ENCODE results near the gene SLC66A1.
A peak's percentile ranks its signal among the peaks of the same experiment; 100 is the strongest.
"Not testable (repeated sequence)": the region's sequence is repeated elsewhere in the genome, so short reads cannot be mapped to it uniquely, and the experiment has no call there.

The SLC66A1 gene

DNA sequence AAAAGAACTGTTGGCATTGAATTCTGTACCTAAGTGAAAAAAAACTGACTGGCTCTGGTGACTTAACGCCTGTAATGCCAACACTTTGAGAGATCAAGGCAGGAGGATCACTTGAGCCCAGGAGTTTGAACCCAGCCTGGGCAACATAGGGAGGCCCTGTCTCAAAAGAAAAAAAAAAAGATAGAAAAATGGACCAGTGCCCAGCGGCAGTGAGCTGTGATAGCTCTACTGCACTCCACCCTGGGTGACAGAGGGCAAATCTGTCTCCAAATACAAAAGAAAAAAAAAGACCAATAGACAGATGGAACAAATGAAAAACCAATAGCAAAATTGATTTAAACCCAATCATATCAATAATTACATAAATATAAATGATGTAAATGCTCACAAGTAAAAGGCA is 22.9 kb upstream of the SLC66A1 start:
- Histone ChIP-seq H2BK5ac (ENCODE audit: low read depth, low read length, poor library complexity, severe bottlenecking) (no peak overlapping the region), H3K9ac (ENCODE audit: low read length) (peak overlapping the region; percentile 48), H3K4me1 (ENCODE audit: control insufficient read depth, insufficient read depth, low read depth, low read length) (peaks cover 8% of the 10 kb centered on the region), H2BK12ac (ENCODE audit: low read length in 2 of 2) (no peak overlapping the region), H3K4me2 (ENCODE audit: low read length, poor library complexity, severe bottlenecking) (peak overlapping the region; percentile 48), H3K18ac (ENCODE audit: low read depth in 1 of 2, low read length in 2 of 2) (no peak overlapping the region), H3K4me3 (ENCODE audit: insufficient read depth in 1 of 2, low read depth in 1 of 2, low read length in 2 of 2) (peak overlapping the region in 1 of 2 experiments; percentile 75), H2AFZ (ENCODE audit: low read depth, low read length) (no peak overlapping the region), H4K91ac (ENCODE audit: low read length) (no peak overlapping the region), H3K27ac (ENCODE audit: low read length, poor library complexity, severe bottlenecking) (no peak overlapping the region), H3K9me3 (ENCODE audit: control insufficient read depth, low read length) (peaks cover 18% of the 10 kb centered on the region), H3K36me3 (ENCODE audit: control insufficient read depth in 1 of 2, insufficient read depth in 2 of 2, low read depth in 1 of 2, low read length in 2 of 2) (peaks cover 5 to 20% of the 10 kb centered on the region in 2 experiments), H3K23ac (ENCODE audit: low read length in 2 of 2) (no peak overlapping the region), H3K14ac (ENCODE audit: low read length in 2 of 2) (no peak overlapping the region), H4K8ac (ENCODE audit: low read length) (no peak overlapping the region), H3K4ac (ENCODE audit: low read depth in 1 of 2, low read length in 2 of 2) (no peak overlapping the region), H2BK15ac (ENCODE audit: low read depth, poor library complexity, severe bottlenecking) (no peak overlapping the region), H2AK5ac (ENCODE audit: low read length, severe bottlenecking) (no peak overlapping the region), H2BK120ac (ENCODE audit: low read depth, low read length) (no peak overlapping the region), H3K79me1 (replicated peaks; ENCODE audit: low read length, poor library complexity, severe bottlenecking) (no peaks in the 10 kb centered on the region), H3K27me3 (ENCODE audit: control insufficient read depth in 1 of 2, insufficient read depth in 1 of 2, low read length in 2 of 2) (no peaks in the 10 kb centered on the region)
- 58% methylated on average over 2 of the region's 2 CpGs for WGBS
- no peak for DNase-seq

DNA sequence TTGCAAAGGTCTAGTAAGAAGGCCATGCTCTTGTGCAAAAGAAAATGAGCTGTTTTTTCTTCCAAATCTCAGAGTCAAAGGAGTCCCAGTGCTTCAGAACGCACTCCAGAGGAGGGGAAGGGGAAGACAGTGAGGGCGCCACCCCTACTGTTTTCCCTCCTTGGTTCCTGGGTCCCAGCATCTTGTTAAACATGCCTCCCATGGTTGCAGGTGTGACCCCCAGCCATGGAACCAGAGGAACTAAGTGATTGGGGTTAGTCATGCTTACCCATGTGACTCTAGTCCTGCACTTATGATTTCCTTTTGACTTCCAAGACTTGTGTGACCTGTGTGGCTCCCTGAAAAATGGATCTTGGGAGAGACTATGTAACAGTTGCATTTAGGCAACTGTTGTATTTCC is 17.5 kb upstream of the SLC66A1 start:
- 91% methylated on average over 1 of the region's 2 CpGs for WGBS
- H3K27me3 ChIP-seq (ENCODE audit: control insufficient read depth in 1 of 2, insufficient read depth in 1 of 2, low read length in 2 of 2), result no peaks in the 10 kb centered on the region
- no peak overlapping the region for H2BK120ac ChIP-seq (ENCODE audit: low read depth, low read length)
- peaks cover 35% of the 10 kb centered on the region for H3K9me3 ChIP-seq (ENCODE audit: control insufficient read depth, low read length)
- H3K4me2 ChIP-seq (ENCODE audit: low read length, poor library complexity, severe bottlenecking), result no peak overlapping the region
- no peak overlapping the region for H2BK12ac ChIP-seq (ENCODE audit: low read length in 2 of 2)
- no peak overlapping the region for H3K27ac ChIP-seq (ENCODE audit: low read length, poor library complexity, severe bottlenecking)
- no peak overlapping the region for H2BK15ac ChIP-seq (ENCODE audit: low read depth, poor library complexity, severe bottlenecking)
- H4K91ac ChIP-seq (ENCODE audit: low read length), result no peak overlapping the region
- no peak overlapping the region for H3K18ac ChIP-seq (ENCODE audit: low read depth in 1 of 2, low read length in 2 of 2)
- H3K36me3 ChIP-seq (ENCODE audit: control insufficient read depth in 1 of 2, insufficient read depth in 2 of 2, low read depth in 1 of 2, low read length in 2 of 2), result peaks cover 6 to 23% of the 10 kb centered on the region in 2 experiments
- no peaks in the 10 kb centered on the region for H3K4me1 ChIP-seq (ENCODE audit: control insufficient read depth, insufficient read depth, low read depth, low read length)
- H2AK5ac ChIP-seq (ENCODE audit: low read length, severe bottlenecking), result no peak overlapping the region
- no peak overlapping the region for H2BK5ac ChIP-seq (ENCODE audit: low read depth, low read length, poor library complexity, severe bottlenecking)
- H3K4ac ChIP-seq (ENCODE audit: low read depth in 1 of 2, low read length in 2 of 2), result no peak overlapping the region
- peak overlapping the region in 1 of 2 experiments; percentile 9 for H3K4me3 ChIP-seq (ENCODE audit: insufficient read depth in 1 of 2, low read depth in 1 of 2, low read length in 2 of 2)
- H3K14ac ChIP-seq (ENCODE audit: low read length in 2 of 2), result no peak overlapping the region
- no peaks in the 10 kb centered on the region for H3K79me1 ChIP-seq (replicated peaks; ENCODE audit: low read length, poor library complexity, severe bottlenecking)
- no peak overlapping the region for H4K8ac ChIP-seq (ENCODE audit: low read length)
- H2AFZ ChIP-seq (ENCODE audit: low read depth, low read length), result no peak overlapping the region
- DNase-seq, result no peak
- no peak overlapping the region for H3K9ac ChIP-seq (ENCODE audit: low read length)
- H3K23ac ChIP-seq (ENCODE audit: low read length in 2 of 2), result no peak overlapping the region

DNA sequence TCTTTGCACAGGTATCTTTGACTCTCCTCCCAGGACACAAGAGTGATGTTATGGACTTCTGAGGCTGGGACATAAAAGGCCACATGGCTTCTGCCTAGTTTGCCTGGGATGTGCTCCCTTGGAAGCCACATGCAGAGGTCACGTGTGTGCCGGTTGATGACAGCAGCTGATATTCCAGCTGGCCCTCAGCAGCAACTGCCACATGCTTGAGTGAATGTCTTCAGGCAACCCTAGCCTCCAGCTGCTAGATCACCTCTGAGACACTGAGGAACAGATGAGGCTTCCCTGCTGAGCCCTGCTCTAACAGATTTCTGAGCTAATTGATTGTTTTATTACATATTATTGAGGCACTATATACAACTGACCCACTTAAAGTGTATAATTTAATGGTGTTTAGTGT is 11.9 kb upstream of the SLC66A1 start:
- WGBS, result 87% methylated on average over 2 of the region's 2 CpGs
- Histone ChIP-seq H4K8ac (ENCODE audit: low read length) (no peak overlapping the region), H3K27me3 (ENCODE audit: control insufficient read depth in 1 of 2, insufficient read depth in 1 of 2, low read length in 2 of 2) (no peaks in the 10 kb centered on the region), H3K18ac (ENCODE audit: low read depth in 1 of 2, low read length in 2 of 2) (no peak overlapping the region), H3K23ac (ENCODE audit: low read length in 2 of 2) (no peak overlapping the region), H3K4me2 (ENCODE audit: low read length, poor library complexity, severe bottlenecking) (no peak overlapping the region), H3K4ac (ENCODE audit: low read depth in 1 of 2, low read length in 2 of 2) (no peak overlapping the region), H3K4me1 (ENCODE audit: control insufficient read depth, insufficient read depth, low read depth, low read length) (no peaks in the 10 kb centered on the region), H3K36me3 (ENCODE audit: control insufficient read depth in 1 of 2, insufficient read depth in 2 of 2, low read depth in 1 of 2, low read length in 2 of 2) (peaks cover 25 to 62% of the 10 kb centered on the region in 2 experiments), H3K4me3 (ENCODE audit: insufficient read depth in 1 of 2, low read depth in 1 of 2, low read length in 2 of 2) (no peak overlapping the region), H3K14ac (ENCODE audit: low read length in 2 of 2) (no peak overlapping the region), H3K79me1 (replicated peaks; ENCODE audit: low read length, poor library complexity, severe bottlenecking) (no peaks in the 10 kb centered on the region), H4K91ac (ENCODE audit: low read length) (no peak overlapping the region), H2BK12ac (ENCODE audit: low read length in 2 of 2) (no peak overlapping the region), H3K27ac (ENCODE audit: low read length, poor library complexity, severe bottlenecking) (no peak overlapping the region), H2AK5ac (ENCODE audit: low read length, severe bottlenecking) (no peak overlapping the region), H2BK5ac (ENCODE audit: low read depth, low read length, poor library complexity, severe bottlenecking) (no peak overlapping the region), H3K9ac (ENCODE audit: low read length) (no peak overlapping the region), H2BK15ac (ENCODE audit: low read depth, poor library complexity, severe bottlenecking) (no peak overlapping the region), H2AFZ (ENCODE audit: low read depth, low read length) (no peak overlapping the region), H2BK120ac (ENCODE audit: low read depth, low read length) (no peak overlapping the region), H3K9me3 (ENCODE audit: control insufficient read depth, low read length) (peaks cover 8% of the 10 kb centered on the region)
- no peak for DNase-seq

DNA sequence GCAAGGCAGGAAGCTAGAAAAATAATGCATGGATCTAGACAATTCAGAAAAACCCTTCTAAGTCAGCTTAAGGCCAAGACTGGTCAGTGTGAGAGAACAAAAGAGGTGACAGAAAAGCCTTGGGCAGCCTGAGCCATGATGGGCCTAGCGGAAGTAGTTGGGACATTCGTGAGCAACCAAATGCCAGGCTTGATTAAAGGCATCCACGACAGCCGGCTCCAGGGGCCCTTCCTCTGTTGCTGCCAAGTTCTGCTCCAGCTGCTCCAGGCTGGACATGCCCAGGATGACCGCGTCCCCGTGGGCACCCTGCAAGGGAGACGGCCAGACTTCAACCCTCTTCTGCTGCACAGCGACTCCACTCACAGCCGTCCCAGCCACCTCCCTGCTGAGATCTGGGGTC is 8.0 kb upstream of the SLC66A1 start:
- not testable (repeated sequence) for H3K4me1 ChIP-seq (ENCODE audit: control insufficient read depth, insufficient read depth, low read depth, low read length); H2AFZ ChIP-seq (ENCODE audit: low read depth, low read length); H2BK12ac ChIP-seq (ENCODE audit: low read length in 2 of 2); H3K27me3 ChIP-seq (ENCODE audit: control insufficient read depth in 1 of 2, insufficient read depth in 1 of 2, low read length in 2 of 2); H3K9ac ChIP-seq (ENCODE audit: low read length); H2AK5ac ChIP-seq (ENCODE audit: low read length, severe bottlenecking); H2BK5ac ChIP-seq (ENCODE audit: low read depth, low read length, poor library complexity, severe bottlenecking); H3K14ac ChIP-seq (ENCODE audit: low read length in 2 of 2); H3K27ac ChIP-seq (ENCODE audit: low read length, poor library complexity, severe bottlenecking); H4K8ac ChIP-seq (ENCODE audit: low read length); H2BK120ac ChIP-seq (ENCODE audit: low read depth, low read length); H3K4me2 ChIP-seq (ENCODE audit: low read length, poor library complexity, severe bottlenecking); H2BK15ac ChIP-seq (ENCODE audit: low read depth, poor library complexity, severe bottlenecking); H3K4ac ChIP-seq (ENCODE audit: low read depth in 1 of 2, low read length in 2 of 2); H3K9me3 ChIP-seq (ENCODE audit: control insufficient read depth, low read length); H4K91ac ChIP-seq (ENCODE audit: low read length); H3K23ac ChIP-seq (ENCODE audit: low read length in 2 of 2); H3K18ac ChIP-seq (ENCODE audit: low read depth in 1 of 2, low read length in 2 of 2); H3K4me3 ChIP-seq (ENCODE audit: insufficient read depth in 1 of 2, low read depth in 1 of 2, low read length in 2 of 2); DNase-seq
- peaks cover 51 to 82% of the 10 kb centered on the region in 2 experiments for H3K36me3 ChIP-seq (ENCODE audit: control insufficient read depth in 1 of 2, insufficient read depth in 2 of 2, low read depth in 1 of 2, low read length in 2 of 2)
- peaks cover 20% of the 10 kb centered on the region for H3K79me1 ChIP-seq (replicated peaks; ENCODE audit: low read length, poor library complexity, severe bottlenecking)
- WGBS, result 97% methylated on average over 8 of the region's 10 CpGs

Measured in mesenchymal stem cell (in vitro differentiated cells and primary cell).